Neural crest cell (in vitro differentiated cells): ENCODE data around the gene LRRC4B. TPM values are rescaled to one million over a fixed set of nuclear protein-coding genes. Genes with fewer than 3 reads are reported as not detected.
A peak's percentile ranks its signal among the peaks of the same experiment; 100 is the strongest.
"Not testable (repeated sequence)": the region's sequence is repeated elsewhere in the genome, so short reads cannot be mapped to it uniquely, and the experiment has no call there.

ENCODE experiments used
- DNase-seq: peaks from one replicate; pipeline ENCODE4 v3.0.0; 2021; ENCODE audit warnings: low read depth, mixed read lengths, low spot score
- H3K27ac Mint-ChIP-seq: one replicate; pipeline ENCODE4 v1.8.0; 2021; ENCODE audit warnings: mild to moderate bottlenecking, mixed read lengths; ENCODE audit not compliant: unreplicated experiment
- H3K27me3 Mint-ChIP-seq: 2 replicates; pipeline ENCODE4 v1.8.0; 2021; ENCODE audit warnings: low read depth, mild to moderate bottlenecking, mixed read lengths
- H3K36me3 Mint-ChIP-seq: 2 replicates; pipeline ENCODE4 v1.8.0; 2021; ENCODE audit warnings: low read depth, mild to moderate bottlenecking, mixed read lengths
- H3K4me1 Mint-ChIP-seq: 2 replicates; pipeline ENCODE4 v1.8.0; 2021; ENCODE audit warnings: mixed read lengths
- H3K4me3 Mint-ChIP-seq: one replicate; pipeline ENCODE4 v1.8.0; 2021; ENCODE audit warnings: mild to moderate bottlenecking, mixed read lengths
- H3K9me3 Mint-ChIP-seq: 2 replicates; pipeline ENCODE4 v1.8.0; 2021; ENCODE audit warnings: mixed read lengths
- long read RNA-seq: library from polyadenylated mRNA; unstranded; transcript quantifications from one replicate; pipeline ENCODE4 v2.0.0, GENCODE V29; 2020
- total RNA-seq: library from RNA; stranded (reverse); gene quantifications from 2 replicates; pipeline ENCODE4 v1.2.1, GENCODE V29; 2021
- TF ChIP-seq, protein P1 (sequence below): fragments of 200-600 bp; sonication (generic); conservative IDR thresholded peaks from 2 replicates; pipeline ENCODE4 v1.5.0; 2021; ENCODE audit warnings: antibody characterized with exemption, mild to moderate bottlenecking

Gene LRRC4B, protein sequence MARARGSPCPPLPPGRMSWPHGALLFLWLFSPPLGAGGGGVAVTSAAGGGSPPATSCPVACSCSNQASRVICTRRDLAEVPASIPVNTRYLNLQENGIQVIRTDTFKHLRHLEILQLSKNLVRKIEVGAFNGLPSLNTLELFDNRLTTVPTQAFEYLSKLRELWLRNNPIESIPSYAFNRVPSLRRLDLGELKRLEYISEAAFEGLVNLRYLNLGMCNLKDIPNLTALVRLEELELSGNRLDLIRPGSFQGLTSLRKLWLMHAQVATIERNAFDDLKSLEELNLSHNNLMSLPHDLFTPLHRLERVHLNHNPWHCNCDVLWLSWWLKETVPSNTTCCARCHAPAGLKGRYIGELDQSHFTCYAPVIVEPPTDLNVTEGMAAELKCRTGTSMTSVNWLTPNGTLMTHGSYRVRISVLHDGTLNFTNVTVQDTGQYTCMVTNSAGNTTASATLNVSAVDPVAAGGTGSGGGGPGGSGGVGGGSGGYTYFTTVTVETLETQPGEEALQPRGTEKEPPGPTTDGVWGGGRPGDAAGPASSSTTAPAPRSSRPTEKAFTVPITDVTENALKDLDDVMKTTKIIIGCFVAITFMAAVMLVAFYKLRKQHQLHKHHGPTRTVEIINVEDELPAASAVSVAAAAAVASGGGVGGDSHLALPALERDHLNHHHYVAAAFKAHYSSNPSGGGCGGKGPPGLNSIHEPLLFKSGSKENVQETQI
- total RNA-seq = 42.5 and 50.2 TPM in 2 replicates
- long read RNA-seq = 0 reads

DNA sequence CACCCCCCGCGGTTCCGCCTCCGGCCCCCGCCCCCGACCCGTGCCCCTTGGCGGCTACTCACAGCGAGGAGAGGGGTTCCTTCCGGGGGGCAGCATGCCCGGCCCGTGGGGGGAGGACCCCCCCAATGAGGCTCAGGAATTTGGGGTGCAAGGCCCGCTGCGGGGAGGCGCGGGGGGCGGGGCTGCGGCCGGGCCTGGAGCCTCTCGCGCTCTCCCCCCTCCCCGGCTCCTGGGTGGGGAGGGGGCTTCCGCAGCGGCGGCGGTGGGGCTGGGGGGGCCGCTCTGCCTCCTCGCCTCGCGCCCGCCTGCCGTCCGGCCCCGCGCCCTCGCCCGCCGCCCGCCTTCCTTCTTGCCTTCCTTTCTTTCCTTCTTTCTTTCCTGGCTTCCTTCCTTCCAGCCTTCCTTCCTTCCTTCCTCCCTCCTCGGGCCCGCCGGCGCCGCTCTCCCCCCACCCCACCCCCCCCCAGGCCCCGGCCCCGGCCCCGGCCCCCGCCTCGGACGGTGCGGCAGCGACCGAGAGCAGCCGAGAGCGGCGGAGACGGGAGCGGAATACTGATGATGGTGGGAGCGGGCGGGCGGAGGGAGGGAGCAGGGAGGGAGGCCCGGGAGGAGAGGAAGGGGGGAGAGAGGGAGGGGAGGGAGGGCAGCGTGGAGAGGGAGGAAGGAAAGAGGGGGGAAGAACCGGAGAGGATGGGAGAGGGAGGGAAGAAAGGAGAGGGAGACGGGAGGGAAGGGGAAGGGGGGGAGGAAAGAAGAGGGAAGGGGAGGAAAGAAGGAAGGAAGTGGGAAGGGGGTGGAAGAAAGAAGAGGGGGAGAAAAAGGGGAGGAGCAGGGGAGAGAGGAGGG lies at the start of gene LRRC4B:
TSS of gene LRRC4B (minus strand) at position 554 of the 846 bp plus-strand sequence. CDS start 19,597 bp downstream, outside the sequence.
- Mint-ChIP-seq H3K9me3 (no peaks in the 10 kb centered on the region), H3K36me3 (no peaks in the 10 kb centered on the region), H3K4me1 (peaks cover 31% of the 10 kb centered on the region), H3K27ac (no peak within 1 kb of the TSS), H3K27me3 (peaks cover 14% of the 10 kb centered on the region), H3K4me3 (peak within 1 kb of the TSS; percentile 82)
- DNase-seq = peak; percentile 55
- TF ChIP-seq, protein P1, sequence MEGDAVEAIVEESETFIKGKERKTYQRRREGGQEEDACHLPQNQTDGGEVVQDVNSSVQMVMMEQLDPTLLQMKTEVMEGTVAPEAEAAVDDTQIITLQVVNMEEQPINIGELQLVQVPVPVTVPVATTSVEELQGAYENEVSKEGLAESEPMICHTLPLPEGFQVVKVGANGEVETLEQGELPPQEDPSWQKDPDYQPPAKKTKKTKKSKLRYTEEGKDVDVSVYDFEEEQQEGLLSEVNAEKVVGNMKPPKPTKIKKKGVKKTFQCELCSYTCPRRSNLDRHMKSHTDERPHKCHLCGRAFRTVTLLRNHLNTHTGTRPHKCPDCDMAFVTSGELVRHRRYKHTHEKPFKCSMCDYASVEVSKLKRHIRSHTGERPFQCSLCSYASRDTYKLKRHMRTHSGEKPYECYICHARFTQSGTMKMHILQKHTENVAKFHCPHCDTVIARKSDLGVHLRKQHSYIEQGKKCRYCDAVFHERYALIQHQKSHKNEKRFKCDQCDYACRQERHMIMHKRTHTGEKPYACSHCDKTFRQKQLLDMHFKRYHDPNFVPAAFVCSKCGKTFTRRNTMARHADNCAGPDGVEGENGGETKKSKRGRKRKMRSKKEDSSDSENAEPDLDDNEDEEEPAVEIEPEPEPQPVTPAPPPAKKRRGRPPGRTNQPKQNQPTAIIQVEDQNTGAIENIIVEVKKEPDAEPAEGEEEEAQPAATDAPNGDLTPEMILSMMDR = no peak

DNA sequence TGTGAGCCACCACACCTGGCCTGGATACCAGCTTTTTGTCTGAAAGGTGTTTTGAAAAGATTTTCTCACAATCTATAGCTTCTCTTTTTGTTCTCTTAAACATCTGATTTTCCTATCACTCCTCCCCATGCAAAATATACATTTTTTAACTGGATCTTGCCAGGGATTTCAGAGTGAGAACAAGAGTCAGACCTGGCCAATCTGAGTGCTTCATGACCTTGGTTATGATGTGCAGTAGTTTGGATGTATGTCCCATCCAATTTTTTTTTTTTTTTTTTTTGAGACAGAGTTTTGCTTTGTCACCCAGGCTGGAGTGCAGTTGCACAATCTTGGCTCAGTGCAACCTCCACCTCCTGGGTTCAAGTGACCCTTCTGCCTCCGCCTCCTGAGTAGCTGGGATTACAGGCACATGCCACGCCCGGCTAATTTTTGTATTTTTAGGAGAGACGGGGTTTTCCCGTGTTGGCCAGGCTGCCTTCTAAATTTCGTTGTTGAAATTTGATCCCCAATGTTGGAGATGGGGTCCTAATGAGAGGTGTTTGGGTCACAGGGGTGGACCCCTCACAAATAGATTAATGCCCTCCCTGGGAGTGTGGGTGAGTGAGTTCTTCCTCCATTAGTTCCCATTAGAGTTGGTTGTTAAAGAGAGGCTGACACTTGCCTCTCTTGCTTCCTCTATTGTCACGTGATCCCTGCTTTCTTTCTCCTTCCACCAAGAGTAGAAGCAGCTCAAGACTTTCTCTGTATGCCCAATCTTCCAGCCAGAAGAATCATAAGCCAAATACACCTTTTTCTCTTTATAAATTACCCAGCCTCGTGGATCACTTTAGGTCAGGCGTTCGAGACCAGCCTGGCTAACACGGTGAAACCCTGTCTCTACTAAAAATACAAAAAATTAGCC lies 44.5 kb upstream of the LRRC4B start:
- not testable (repeated sequence) for H3K27ac Mint-ChIP-seq, H3K4me1 Mint-ChIP-seq, H3K9me3 Mint-ChIP-seq

DNA sequence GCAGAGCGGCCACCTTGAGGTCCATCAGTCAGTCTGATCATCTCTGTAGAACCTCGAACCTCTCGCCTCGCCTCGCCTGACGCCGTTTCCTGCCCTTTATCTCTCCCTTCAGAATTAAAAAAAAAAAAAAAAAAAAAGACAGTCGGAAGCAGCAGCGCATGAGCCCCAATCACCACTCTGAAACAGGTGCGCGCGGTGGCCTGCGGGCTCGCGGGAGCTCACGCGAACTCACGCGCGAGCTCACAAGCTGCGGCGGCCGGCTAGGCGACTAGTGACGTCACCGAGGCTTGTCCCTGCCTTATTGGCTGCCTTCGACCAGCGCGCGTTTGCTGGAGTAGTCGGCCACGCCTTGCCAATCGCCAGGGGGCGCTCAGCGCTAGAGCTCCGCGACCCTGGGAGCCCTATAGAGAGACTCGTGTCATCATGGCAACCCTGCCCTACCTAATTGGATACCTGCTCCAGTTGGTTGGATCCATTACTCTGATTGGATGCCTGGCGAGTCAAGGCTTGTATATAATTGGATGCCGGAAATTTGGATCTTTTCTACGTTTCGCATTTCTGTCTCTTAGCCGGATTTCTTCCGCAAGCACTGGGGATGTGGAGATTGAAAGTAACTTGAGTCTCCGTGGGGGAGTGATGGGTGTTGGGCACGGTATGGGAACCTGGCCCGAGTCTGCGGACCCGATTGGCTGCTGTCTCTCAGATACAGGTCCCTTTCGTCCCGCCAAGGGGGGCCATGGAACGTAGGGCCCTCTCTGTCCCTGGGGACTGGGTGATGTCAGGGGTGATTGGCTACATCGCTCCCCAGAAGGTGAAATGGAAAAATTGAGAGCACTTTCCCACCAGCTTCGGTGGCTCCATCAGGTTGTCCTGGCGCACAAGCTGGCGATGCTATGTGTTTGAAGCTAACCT lies 39.9 kb upstream of the LRRC4B start:
- H3K27ac Mint-ChIP-seq = no peak overlapping the region
- no peaks in the 10 kb centered on the region for H3K36me3 Mint-ChIP-seq
- peak overlapping the region; percentile 54 for H3K4me3 Mint-ChIP-seq
- peak; percentile 97 for DNase-seq
- peaks cover 13% of the 10 kb centered on the region for H3K4me1 Mint-ChIP-seq
- H3K9me3 Mint-ChIP-seq = peaks cover 5% of the 10 kb centered on the region
- peaks cover 49% of the 10 kb centered on the region for H3K27me3 Mint-ChIP-seq
- TF ChIP-seq, protein P1 = peak; percentile 80

More for the DNA sequence above, 44.5 kb upstream of the LRRC4B start:
- not testable (repeated sequence) for DNase-seq, H3K36me3 Mint-ChIP-seq, H3K4me3 Mint-ChIP-seq
- peaks cover 30% of the 10 kb centered on the region for H3K27me3 Mint-ChIP-seq

DNA sequence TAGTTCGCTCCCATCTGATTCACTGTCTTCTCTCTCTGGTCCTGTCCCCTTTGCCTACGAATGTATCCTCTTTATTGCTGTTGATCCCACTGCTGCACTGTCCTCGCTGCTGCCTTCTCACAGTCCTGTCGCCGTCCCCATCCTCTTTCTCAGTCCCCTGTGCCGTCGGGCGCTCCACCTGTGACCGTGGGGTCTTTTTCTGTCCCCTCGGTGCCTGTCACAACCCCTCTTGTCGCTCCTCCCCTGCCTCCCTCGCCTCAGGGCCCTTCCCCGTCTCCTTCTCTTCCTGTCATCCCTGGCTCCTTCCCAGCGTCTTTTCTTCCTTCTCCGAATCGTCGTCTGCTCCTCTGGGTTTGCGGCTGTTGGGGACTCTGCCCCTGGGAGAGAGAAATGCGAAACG lies 39.2 kb upstream of the LRRC4B start:
- no peak overlapping the region for H3K27ac Mint-ChIP-seq
- no peak overlapping the region for H3K4me3 Mint-ChIP-seq
- TF ChIP-seq, protein P1 = no peak
- peaks cover 13% of the 10 kb centered on the region for H3K4me1 Mint-ChIP-seq
- no peaks in the 10 kb centered on the region for H3K36me3 Mint-ChIP-seq
- H3K27me3 Mint-ChIP-seq = peaks cover 54% of the 10 kb centered on the region
- no peak for DNase-seq
- H3K9me3 Mint-ChIP-seq = peaks cover 5% of the 10 kb centered on the region
